Activated CD4-positive, CD25-positive, alpha-beta regulatory T cell (primary cell): ENCODE data around the gene AGAP5.
A peak's percentile ranks its signal among the peaks of the same experiment; 100 is the strongest.

Source experiments
- DNase-seq, 4 experiments: peaks; one replicate each; lab custom pipeline; 2025; lab: John Stamatoyannopoulos, UW

The AGAP5 gene

GRCh38 chr10:73625884-73626752 lies 71.8 kb downstream of the AGAP5 start:
- DNase-seq, result peak; percentile 77 to 88 (median 83)

- no peak for DNase-seq
These were observed 72.7 kb downstream of the AGAP5 start for GRCh38 chr10:73625004-73625883.
